Kidney (tissue), 14 donors: ENCODE data around the gene GRWD1. TPM values are rescaled to one million over a fixed set of nuclear protein-coding genes. Genes with fewer than 3 reads are reported as not detected.

Experiments
- DNase-seq, 5 donors: peaks; one replicate each; pipeline ENCODE4 v3.0.0-alpha.2; 2013 to 2020
- FAIRE-seq: peaks from 2 replicates; lab custom pipeline; 2012; peaks lifted over from hg19 to GRCh38; lab: Jason Lieb, UNC
- H3K27ac ChIP-seq, 2 donors: one replicate each; pipeline ENCODE4 v1.7.0; 2013; ENCODE audit warnings: low read depth in 2 of 2, low read length in 2 of 2, inconsistent platforms in 1 of 2
- H3K27me3 ChIP-seq: one replicate; pipeline ENCODE4 v1.7.1; 2013; ENCODE audit warnings: low read length, inconsistent platforms; ENCODE audit not compliant: control insufficient read depth, insufficient read depth
- H3K36me3 ChIP-seq, 3 donors: one replicate each; pipeline versions ENCODE4 v1.7.0 to v1.7.1; 2013; ENCODE audit warnings: low read length in 3 of 3, control low read depth in 1 of 3, inconsistent platforms in 1 of 3; ENCODE audit not compliant: insufficient read depth in 3 of 3, control insufficient read depth in 2 of 3
- H3K4me1 ChIP-seq, 3 donors: one replicate each; pipeline versions ENCODE4 v1.7.0 to v1.7.1; 2013; ENCODE audit warnings: low read length in 3 of 3, inconsistent platforms in 1 of 3, low read depth in 1 of 3; ENCODE audit not compliant: control insufficient read depth in 2 of 3, insufficient read depth in 2 of 3
- H3K4me3 ChIP-seq, 3 donors: one replicate each; pipeline versions ENCODE4 v1.7.0 to v1.8.1; 2013; ENCODE audit warnings: low read length in 3 of 3, control low read depth in 1 of 3, inconsistent platforms in 1 of 3
- H3K9ac ChIP-seq, 3 donors: one replicate each; pipeline versions ENCODE4 v1.7.0 to v1.7.1; 2013; ENCODE audit warnings: low read length in 3 of 3, control low read depth in 1 of 3, inconsistent platforms in 1 of 3
- H3K9me3 ChIP-seq, 3 donors: one replicate each; pipeline versions ENCODE4 v1.7.0 to v1.7.1; 2013; ENCODE audit warnings: low read length in 3 of 3, control low read depth in 1 of 3, inconsistent platforms in 1 of 3; ENCODE audit not compliant: control insufficient read depth in 2 of 3, insufficient read depth in 1 of 3
- CTCF ChIP-seq: IDR thresholded peaks from 3 replicates; pipeline ENCODE4 v1.5.1; 2012; ENCODE audit warnings: mild to moderate bottlenecking, moderate library complexity, borderline replicate concordance; ENCODE audit not compliant: insufficient read depth; ENCODE audit errors: extremely low read depth
- intact Hi-C: fragments of 100-400 bp; cut with DNase I; formaldehyde crosslinking; loops from one replicate; pipeline ENCODE4 v1.11.1; 2022
- polyA plus RNA-seq: library from polyadenylated mRNA; stranded (reverse); fragments of 350-450 nt; fragmentation: Illumina TruSeq; extraction: RNeasy Lipid Tissue Mini Kit (QIAGEN cat#74804); gene quantifications from one replicate; pipeline ENCODE4 v1.2.3, GENCODE V29; 2014; ENCODE audit warnings: low read depth, low replicate concordance; ENCODE audit not compliant: insufficient read depth
- total RNA-seq: library from RNA; stranded (reverse); fragmentation: NEBNext Ultra II Directional; extraction: Animal tissue kit (Norgen Biotek cat#: 25700); gene quantifications from one replicate; pipeline ENCODE4 v1.2.1, GENCODE V29; 2021
- donor health status: control.
- donor health status: control.
- donor health status: control.
- donor health status: control.
- donor health status: control.
- donor health status: DM: yes; HTN: yes; CAD: no.
- donor health status: Normal renal cell carcinoma (clear cell type).

Gene GRWD1
- total and polyA plus RNA-seq, 2 donors from 2014 or later: 19.0 to 34.0 TPM

DNA sequence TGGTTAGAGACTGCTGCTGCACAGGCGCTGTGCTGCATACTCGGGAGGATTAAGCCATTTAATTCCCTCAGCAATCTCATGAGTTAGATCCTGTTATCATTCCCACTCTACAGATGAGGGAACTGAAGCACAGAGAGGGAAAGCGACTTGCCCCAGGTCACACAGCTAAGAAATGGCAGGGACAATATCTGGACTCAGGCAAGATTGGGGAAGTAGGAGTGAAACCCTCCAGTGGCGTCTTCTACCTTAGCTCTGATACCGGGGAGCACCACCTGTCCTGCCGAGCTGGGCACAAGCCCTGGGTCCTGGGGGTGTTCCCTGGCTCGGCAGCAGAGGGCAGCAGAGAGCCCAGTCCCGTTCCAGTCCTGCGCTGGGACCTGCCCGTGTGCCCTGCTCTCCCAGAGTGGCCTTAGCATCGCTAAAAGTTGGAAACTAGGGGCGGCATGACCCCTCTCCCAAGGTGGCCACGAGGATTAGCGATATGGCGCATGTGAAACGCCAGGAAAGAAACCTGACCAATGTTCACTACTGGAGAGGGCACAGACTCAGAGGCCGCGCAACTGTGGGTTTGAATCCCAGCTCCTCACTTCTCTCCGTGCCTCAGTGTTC lies 43.9 kb downstream of the GRWD1 start:
- no peak for FAIRE-seq

GRCh38 chr19:48490981-48491792 lies 45.4 kb downstream of the GRWD1 start:
- Histone ChIP-seq H3K9me3 (no peaks in the 10 kb centered on the region), H3K4me1 (peaks cover 0 to 11% (median 0%) of the 10 kb centered on the region in 3 donors), H3K9ac (no peak overlapping the region), H3K36me3 (no peaks in the 10 kb centered on the region), H3K27me3 (no peaks in the 10 kb centered on the region), H3K27ac (peak overlapping the region in 1 of 2 donors; percentile 11), H3K4me3 (no peak overlapping the region)
- FAIRE-seq: no peak
- intact Hi-C loops: no loop called here
- TF ChIP-seq CTCF: no peak
- peak in 3 of 5 donors; percentile 67 to 91 (median 89) for DNase-seq

More for the DNA sequence above, 43.9 kb downstream of the GRWD1 start:
- no peak overlapping the region for H3K27ac ChIP-seq
- no peak overlapping the region for H3K4me3 ChIP-seq
- H3K36me3 ChIP-seq: no peaks in the 10 kb centered on the region
- intact Hi-C loops: loop anchor here (10.0 kb wide), 1 partner anchor 95 kb away; no protein-coding TSS in a partner anchor
- peak; percentile 79 for TF ChIP-seq CTCF
- no peaks in the 10 kb centered on the region for H3K9me3 ChIP-seq
- H3K9ac ChIP-seq: no peak overlapping the region
- H3K27me3 ChIP-seq: no peaks in the 10 kb centered on the region
- H3K4me1 ChIP-seq: peaks cover 0 to 9% (median 0%) of the 10 kb centered on the region in 3 donors
- peak; percentile 66 to 90 (median 78) for DNase-seq

GRCh38 chr19:48491793-48492123 lies 46.0 kb downstream of the GRWD1 start:
- DNase-seq: peak in 1 of 5 donors; percentile 72
- no peak overlapping the region for H3K27ac ChIP-seq

More at GRCh38 chr19:48491793-48492123, 46.0 kb downstream of the GRWD1 start:
- Histone ChIP-seq H3K4me1 (peaks cover 0 to 11% (median 0%) of the 10 kb centered on the region in 3 donors), H3K36me3 (no peaks in the 10 kb centered on the region), H3K27me3 (no peaks in the 10 kb centered on the region), H3K4me3 (no peak overlapping the region), H3K9me3 (no peaks in the 10 kb centered on the region), H3K9ac (no peak overlapping the region)
- intact Hi-C loops: no loop called here
- no peak for TF ChIP-seq CTCF
- no peak for FAIRE-seq
